ENCODE results near the gene GALNT11.
"Not testable (repeated sequence)": the region's sequence is repeated elsewhere in the genome, so short reads cannot be mapped to it uniquely, and the experiment has no call there.

The GALNT11 gene

DNA sequence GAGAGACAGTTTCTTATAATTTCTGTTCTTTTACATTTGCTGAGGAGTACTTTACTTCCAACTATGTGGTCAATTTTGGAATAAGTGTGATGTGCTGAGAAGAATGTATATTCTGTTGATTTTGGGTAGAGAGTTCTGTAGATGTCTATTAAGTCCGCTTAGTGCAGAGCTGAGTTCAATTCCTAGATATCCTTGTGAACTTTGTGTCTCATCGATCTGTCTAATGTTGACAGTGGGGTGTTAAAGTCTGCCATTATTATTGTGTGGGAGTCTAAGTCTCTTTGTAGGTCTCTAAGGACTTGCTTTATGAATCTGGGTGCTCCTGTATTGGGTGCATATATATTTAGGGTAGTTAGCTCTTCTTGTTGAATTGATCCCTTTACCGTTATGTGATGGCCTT lies 38.3 kb downstream of the GALNT11 start:
- H2AFZ ChIP-seq (ENCODE audit: insufficient read depth, low read length, poor library complexity); H3K9ac ChIP-seq (ENCODE audit: low read length); H2AK5ac ChIP-seq (ENCODE audit: low read length); H3K27ac ChIP-seq (ENCODE audit: low read depth, low read length); H3K4ac ChIP-seq (ENCODE audit: low read depth, low read length); H2BK5ac ChIP-seq (ENCODE audit: low read depth, low read length, poor library complexity); H3K18ac ChIP-seq (ENCODE audit: low read length); H3K9me3 ChIP-seq (ENCODE audit: insufficient read depth, low read depth, low read length); H3K4me2 ChIP-seq (ENCODE audit: low read length); H3K14ac ChIP-seq (ENCODE audit: low read length); DNase-seq; H3K36me3 ChIP-seq (ENCODE audit: control insufficient read depth in 1 of 2, insufficient read depth in 2 of 2, low read length in 2 of 2); H3K79me1 ChIP-seq (ENCODE audit: low read length); H4K8ac ChIP-seq (ENCODE audit: low read depth, low read length); H3K4me1 ChIP-seq (ENCODE audit: control insufficient read depth in 1 of 2, insufficient read depth in 2 of 2, low read length in 2 of 2); H3K79me2 ChIP-seq (ENCODE audit: control insufficient read depth, insufficient read depth, low read length, poor library complexity); H2BK120ac ChIP-seq (ENCODE audit: insufficient read depth, low read length, poor library complexity); H2BK12ac ChIP-seq (ENCODE audit: low read length); H4K12ac ChIP-seq (ENCODE audit: low read depth, low read length); H3K27me3 ChIP-seq (ENCODE audit: insufficient read depth, low read length); H3K4me3 ChIP-seq (ENCODE audit: low read depth, low read length); H3K23ac ChIP-seq (ENCODE audit: low read length); H4K91ac ChIP-seq (ENCODE audit: low read depth, low read length): not testable (repeated sequence)
- no CpG with 5 or more reads among the region's 3 CpGs for WGBS (ENCODE audit: extremely low coverage, insufficient coverage, insufficient read length)

- not testable (repeated sequence) for H2BK12ac ChIP-seq (ENCODE audit: low read length); H3K18ac ChIP-seq (ENCODE audit: low read length); H3K79me2 ChIP-seq (ENCODE audit: control insufficient read depth, insufficient read depth, low read length, poor library complexity); H3K9ac ChIP-seq (ENCODE audit: low read length); H3K23ac ChIP-seq (ENCODE audit: low read length); H3K36me3 ChIP-seq (ENCODE audit: control insufficient read depth in 1 of 2, insufficient read depth in 2 of 2, low read length in 2 of 2); H3K9me3 ChIP-seq (ENCODE audit: insufficient read depth, low read depth, low read length); H3K27ac ChIP-seq (ENCODE audit: low read depth, low read length); H3K4ac ChIP-seq (ENCODE audit: low read depth, low read length); H3K4me3 ChIP-seq (ENCODE audit: low read depth, low read length); H4K91ac ChIP-seq (ENCODE audit: low read depth, low read length); H4K8ac ChIP-seq (ENCODE audit: low read depth, low read length); H3K4me1 ChIP-seq (ENCODE audit: control insufficient read depth in 1 of 2, insufficient read depth in 2 of 2, low read length in 2 of 2); H3K14ac ChIP-seq (ENCODE audit: low read length); H2AFZ ChIP-seq (ENCODE audit: insufficient read depth, low read length, poor library complexity); DNase-seq; H2AK5ac ChIP-seq (ENCODE audit: low read length); H3K79me1 ChIP-seq (ENCODE audit: low read length); H4K12ac ChIP-seq (ENCODE audit: low read depth, low read length); H2BK120ac ChIP-seq (ENCODE audit: insufficient read depth, low read length, poor library complexity); H3K27me3 ChIP-seq (ENCODE audit: insufficient read depth, low read length); H2BK5ac ChIP-seq (ENCODE audit: low read depth, low read length, poor library complexity); H3K4me2 ChIP-seq (ENCODE audit: low read length)
- whole genome bisulfite sequencing (ENCODE audit: extremely low coverage, insufficient coverage, insufficient read length), result no CpG with 5 or more reads among the region's 10 CpGs
Observed at GRCh38 chr7:152065800-152066344, 40.4 kb downstream of the GALNT11 start.

DNA sequence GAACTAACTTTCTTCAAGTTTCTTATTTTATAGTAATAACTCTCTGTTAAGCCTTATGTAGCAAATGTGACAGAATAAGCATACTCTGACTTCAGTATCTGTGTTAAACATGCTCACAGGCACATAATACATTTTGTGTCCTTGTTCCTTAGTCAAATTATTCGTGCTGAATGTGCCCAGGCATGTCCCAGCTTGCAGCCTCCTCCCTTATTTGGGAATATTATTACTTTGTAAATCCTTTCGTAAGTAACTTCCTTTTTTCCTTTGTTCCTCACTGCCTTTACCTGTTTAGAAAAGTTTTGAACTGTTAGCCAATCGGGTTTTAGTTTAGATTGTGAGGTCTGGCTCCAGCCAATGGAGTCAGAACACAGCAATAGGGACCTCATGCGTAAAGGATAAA lies 46.9 kb downstream of the GALNT11 start:
- no peak overlapping the region for H4K12ac ChIP-seq (ENCODE audit: low read depth, low read length)
- no peaks in the 10 kb centered on the region for H3K36me3 ChIP-seq (ENCODE audit: control insufficient read depth in 1 of 2, insufficient read depth in 2 of 2, low read length in 2 of 2)
- no peak overlapping the region for H3K14ac ChIP-seq (ENCODE audit: low read length)
- H3K23ac ChIP-seq (ENCODE audit: low read length), result no peak overlapping the region
- H3K79me2 ChIP-seq (ENCODE audit: control insufficient read depth, insufficient read depth, low read length, poor library complexity), result no peaks in the 10 kb centered on the region
- no peak overlapping the region for H3K4me2 ChIP-seq (ENCODE audit: low read length)
- no peak overlapping the region for H2AK5ac ChIP-seq (ENCODE audit: low read length)
- H3K4me1 ChIP-seq (ENCODE audit: control insufficient read depth in 1 of 2, insufficient read depth in 2 of 2, low read length in 2 of 2), result peaks cover 8 to 15% of the 10 kb centered on the region in 2 experiments
- DNase-seq, result no peak
- no peaks in the 10 kb centered on the region for H3K27me3 ChIP-seq (ENCODE audit: insufficient read depth, low read length)
- no peak overlapping the region for H2BK120ac ChIP-seq (ENCODE audit: insufficient read depth, low read length, poor library complexity)
- no peak overlapping the region for H3K27ac ChIP-seq (ENCODE audit: low read depth, low read length)
- H2AFZ ChIP-seq (ENCODE audit: insufficient read depth, low read length, poor library complexity), result no peak overlapping the region
- no peak overlapping the region for H3K4ac ChIP-seq (ENCODE audit: low read depth, low read length)
- no peaks in the 10 kb centered on the region for H3K9me3 ChIP-seq (ENCODE audit: insufficient read depth, low read depth, low read length)
- no peak overlapping the region for H4K8ac ChIP-seq (ENCODE audit: low read depth, low read length)
- H3K9ac ChIP-seq (ENCODE audit: low read length), result no peak overlapping the region
- H3K4me3 ChIP-seq (ENCODE audit: low read depth, low read length), result no peak overlapping the region
- peaks cover 6% of the 10 kb centered on the region for H3K79me1 ChIP-seq (ENCODE audit: low read length)
- H3K18ac ChIP-seq (ENCODE audit: low read length), result no peak overlapping the region
- H2BK5ac ChIP-seq (ENCODE audit: low read depth, low read length, poor library complexity), result no peak overlapping the region
- no peak overlapping the region for H2BK12ac ChIP-seq (ENCODE audit: low read length)
- no CpG with 5 or more reads among the region's 4 CpGs for WGBS (ENCODE audit: extremely low coverage, insufficient coverage, insufficient read length)
- no peak overlapping the region for H4K91ac ChIP-seq (ENCODE audit: low read depth, low read length)

DNA sequence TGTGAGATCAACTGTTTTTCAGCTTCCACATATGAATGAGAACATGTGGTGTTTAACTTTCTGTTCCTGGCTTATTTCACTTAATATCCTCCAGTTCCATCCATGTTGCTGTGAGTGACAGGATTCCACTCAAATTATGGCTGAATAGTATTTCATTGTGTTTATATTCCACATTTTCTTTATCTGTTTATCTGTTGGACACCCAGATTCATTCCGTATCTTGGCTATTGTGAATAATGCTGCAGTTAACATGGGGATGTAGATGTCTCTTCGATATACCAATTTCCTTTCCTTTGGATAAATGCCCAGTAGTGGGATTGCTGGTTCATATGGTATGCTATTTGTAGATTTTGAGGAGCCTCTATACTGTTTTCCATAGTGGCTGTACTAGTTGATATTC lies 47.9 kb downstream of the GALNT11 start:
- Histone ChIP-seq H3K9me3 (ENCODE audit: insufficient read depth, low read depth, low read length) (no peaks in the 10 kb centered on the region), H4K8ac (ENCODE audit: low read depth, low read length) (no peak overlapping the region), H3K9ac (ENCODE audit: low read length) (no peak overlapping the region), H3K14ac (ENCODE audit: low read length) (no peak overlapping the region), H2AFZ (ENCODE audit: insufficient read depth, low read length, poor library complexity) (no peak overlapping the region), H3K36me3 (ENCODE audit: control insufficient read depth in 1 of 2, insufficient read depth in 2 of 2, low read length in 2 of 2) (no peaks in the 10 kb centered on the region), H2BK5ac (ENCODE audit: low read depth, low read length, poor library complexity) (no peak overlapping the region), H3K4ac (ENCODE audit: low read depth, low read length) (no peak overlapping the region), H4K12ac (ENCODE audit: low read depth, low read length) (no peak overlapping the region), H3K18ac (ENCODE audit: low read length) (no peak overlapping the region), H3K4me3 (ENCODE audit: low read depth, low read length) (no peak overlapping the region), H3K27ac (ENCODE audit: low read depth, low read length) (no peak overlapping the region), H2BK12ac (ENCODE audit: low read length) (no peak overlapping the region), H3K23ac (ENCODE audit: low read length) (no peak overlapping the region), H2BK120ac (ENCODE audit: insufficient read depth, low read length, poor library complexity) (no peak overlapping the region), H2AK5ac (ENCODE audit: low read length) (no peak overlapping the region), H3K79me2 (ENCODE audit: control insufficient read depth, insufficient read depth, low read length, poor library complexity) (no peaks in the 10 kb centered on the region), H3K4me2 (ENCODE audit: low read length) (no peak overlapping the region), H3K4me1 (ENCODE audit: control insufficient read depth in 1 of 2, insufficient read depth in 2 of 2, low read length in 2 of 2) (peaks cover 9 to 15% of the 10 kb centered on the region in 2 experiments), H4K91ac (ENCODE audit: low read depth, low read length) (no peak overlapping the region), H3K79me1 (ENCODE audit: low read length) (peaks cover 6% of the 10 kb centered on the region), H3K27me3 (ENCODE audit: insufficient read depth, low read length) (no peaks in the 10 kb centered on the region)
- DNase-seq, result no peak
- WGBS (ENCODE audit: extremely low coverage, insufficient coverage, insufficient read length), result no CpG with 5 or more reads among the region's 2 CpGs
